Thyroid gland (tissue), 4 donors: Measurements from ENCODE around the gene MYO1A. TPM values are rescaled to one million over a fixed set of nuclear protein-coding genes. Genes with fewer than 3 reads are reported as not detected.

Source experiments
- DNase-seq, 2 donors: peaks; one replicate each; pipeline ENCODE4 v3.0.0-alpha.2; 2019
- H3K27ac ChIP-seq, 3 donors: fragments of 200-600 bp; sonication (generic); 1 replicate in 2 of 3; 2 replicates in 1 of 3; pipeline ENCODE4 v1.5.1; 2016 to 2019; ENCODE audit warnings: mild to moderate bottlenecking in 1 of 3, moderate library complexity in 1 of 3
- H3K27me3 ChIP-seq: fragments of 200-600 bp; sonication (generic); one replicate; pipeline ENCODE4 v1.5.1; 2019
- H3K36me3 ChIP-seq, 2 donors: fragments of 200-600 bp; sonication (generic); one replicate each; pipeline ENCODE4 v1.5.1; 2016 to 2019
- H3K4me1 ChIP-seq, 2 donors: fragments of 200-600 bp; sonication (generic); one replicate each; pipeline ENCODE4 v1.5.1; 2017 to 2019
- H3K4me3 ChIP-seq, 3 donors: fragments of 200-600 bp; sonication (generic); replicated peaks in 1 of 3; 1 replicate in 2 of 3; 2 replicates in 1 of 3; pipeline ENCODE4 v1.5.1; 2016; ENCODE audit warnings: mild to moderate bottlenecking in 1 of 3
- H3K9me3 ChIP-seq: fragments of 200-600 bp; sonication (generic); one replicate; pipeline ENCODE4 v1.5.1; 2017
- POLR2A ChIP-seq, 2 donors: fragments of 450-650 bp; IDR thresholded peaks; one replicate each; pipeline ENCODE4 v1.6.1; 2017; ENCODE audit warnings: antibody characterized with exemption in 2 of 2, mild to moderate bottlenecking in 2 of 2, moderate library complexity in 1 of 2
- WGBS, 2 donors: methylation state at CpG; one replicate each; pipeline ENCODE4 v1.1.5; 2017; 5-methylcytosine and 5-hydroxymethylcytosine counted together
- intact Hi-C: fragments of 100-400 bp; cut with DNase I; formaldehyde crosslinking; loops from one replicate; pipeline ENCODE4 v1.15.1; 2023
- total RNA-seq, 4 donors: library from RNA; depleted of rRNA; stranded (reverse); fragments of >200 nt; gene quantifications; one replicate each; pipeline ENCODE4 v1.2.3, GENCODE V29; 2016
- TF ChIP-seq, protein P1 (sequence below), 6 experiments: fragments of 200-600 bp in 3 of 6; fragments of 450-650 bp in 3 of 6; sonication (generic) in 3 of 6; IDR thresholded peaks; one replicate each; pipeline ENCODE4 v1.5.1; 2016 to 2019; ENCODE audit warnings: antibody characterized with exemption in 6 of 6, mild to moderate bottlenecking in 2 of 6, inconsistent platforms in 1 of 6, moderate library complexity in 1 of 6

MYO1A gene
- total RNA-seq, 4 donors from 2014 or later = not detected

DNA sequence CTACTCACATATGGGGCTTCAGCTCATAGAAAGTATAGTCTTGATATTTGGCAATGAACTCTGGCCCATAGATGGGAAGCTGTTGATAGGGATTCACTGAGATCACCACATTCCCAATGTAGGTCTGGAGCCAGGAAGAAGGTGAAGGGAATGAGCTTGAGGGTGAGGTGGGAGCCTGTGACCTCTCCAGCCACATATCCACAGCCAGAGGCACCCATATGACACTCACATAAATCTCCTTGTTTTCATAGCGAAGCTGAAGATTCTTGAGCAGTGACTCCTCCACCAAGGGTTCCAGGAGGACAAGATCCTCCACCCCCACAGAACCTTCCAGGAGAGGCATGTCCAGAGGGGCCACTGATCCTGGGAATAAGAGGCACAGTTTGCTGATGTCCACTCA lies 1.9 kb downstream of the MYO1A start:
- no peak for DNase-seq
- Histone ChIP-seq H3K36me3 (no peaks in the 10 kb centered on the region), H3K27ac (no peak overlapping the region), H3K9me3 (no peaks in the 10 kb centered on the region), H3K4me1 (no peaks in the 10 kb centered on the region), H3K27me3 (no peaks in the 10 kb centered on the region), H3K4me3 (no peak overlapping the region)
- TF ChIP-seq, protein P1, sequence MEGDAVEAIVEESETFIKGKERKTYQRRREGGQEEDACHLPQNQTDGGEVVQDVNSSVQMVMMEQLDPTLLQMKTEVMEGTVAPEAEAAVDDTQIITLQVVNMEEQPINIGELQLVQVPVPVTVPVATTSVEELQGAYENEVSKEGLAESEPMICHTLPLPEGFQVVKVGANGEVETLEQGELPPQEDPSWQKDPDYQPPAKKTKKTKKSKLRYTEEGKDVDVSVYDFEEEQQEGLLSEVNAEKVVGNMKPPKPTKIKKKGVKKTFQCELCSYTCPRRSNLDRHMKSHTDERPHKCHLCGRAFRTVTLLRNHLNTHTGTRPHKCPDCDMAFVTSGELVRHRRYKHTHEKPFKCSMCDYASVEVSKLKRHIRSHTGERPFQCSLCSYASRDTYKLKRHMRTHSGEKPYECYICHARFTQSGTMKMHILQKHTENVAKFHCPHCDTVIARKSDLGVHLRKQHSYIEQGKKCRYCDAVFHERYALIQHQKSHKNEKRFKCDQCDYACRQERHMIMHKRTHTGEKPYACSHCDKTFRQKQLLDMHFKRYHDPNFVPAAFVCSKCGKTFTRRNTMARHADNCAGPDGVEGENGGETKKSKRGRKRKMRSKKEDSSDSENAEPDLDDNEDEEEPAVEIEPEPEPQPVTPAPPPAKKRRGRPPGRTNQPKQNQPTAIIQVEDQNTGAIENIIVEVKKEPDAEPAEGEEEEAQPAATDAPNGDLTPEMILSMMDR (IDR thresholded peaks at IDR 0.05) = no peak
- no peak for TF ChIP-seq POLR2A (IDR thresholded peaks at IDR 0.05)
- 100% methylated on average over 1 of the region's 1 CpG for WGBS, 2 donors
- intact Hi-C loops = no loop called here

DNA sequence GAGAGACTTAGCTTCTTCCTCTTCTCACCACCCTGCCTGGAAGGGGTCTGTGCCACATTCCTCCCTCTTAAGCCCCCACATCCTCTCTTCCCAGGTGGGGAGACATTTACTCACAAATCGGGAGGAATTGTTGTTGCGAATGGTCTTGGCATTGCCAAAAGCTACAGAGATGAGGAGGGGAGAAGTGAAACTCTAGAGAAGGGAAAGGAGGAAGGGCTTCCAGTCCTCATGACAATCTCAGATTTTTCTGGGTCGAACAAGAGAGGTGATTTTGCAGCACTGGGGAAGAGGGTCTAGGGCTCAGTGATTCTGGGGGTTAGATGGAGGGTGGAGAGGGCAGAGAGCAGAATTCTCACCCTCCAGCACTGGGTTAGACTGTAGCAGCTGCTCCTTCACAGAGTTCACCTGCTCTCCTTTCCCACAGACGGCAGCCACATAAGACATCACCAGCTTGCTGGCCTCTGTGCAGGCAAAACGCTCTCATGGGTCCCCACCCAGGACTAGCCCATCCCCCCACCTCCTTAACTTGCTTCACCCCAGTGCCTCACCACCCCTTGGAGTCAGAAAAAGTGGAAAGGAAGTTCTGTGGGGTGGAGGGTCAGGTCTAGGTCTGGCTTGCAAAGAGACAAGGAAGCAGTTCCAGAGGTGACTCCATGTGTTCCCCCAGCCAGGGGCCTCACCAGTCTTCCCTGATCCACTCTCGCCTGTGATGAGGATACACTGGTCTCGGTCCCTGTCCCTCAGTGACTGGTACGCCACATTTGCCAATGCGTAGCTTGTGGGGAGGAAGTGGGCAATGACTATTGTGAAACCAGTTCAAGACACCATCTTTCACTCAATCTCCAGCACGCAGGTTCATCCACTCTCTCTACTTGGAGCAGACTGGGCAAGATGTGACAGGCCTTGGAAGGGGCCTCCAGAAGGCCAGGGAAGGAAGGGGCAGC lies 2.7 kb downstream of the MYO1A start:
- Histone ChIP-seq H3K36me3 (no peaks in the 10 kb centered on the region), H3K27me3 (no peaks in the 10 kb centered on the region), H3K4me3 (no peak overlapping the region), H3K9me3 (no peaks in the 10 kb centered on the region), H3K27ac (no peak overlapping the region), H3K4me1 (no peaks in the 10 kb centered on the region)
- TF ChIP-seq, protein P1 (IDR thresholded peaks at IDR 0.05) = no peak
- no peak for TF ChIP-seq POLR2A (IDR thresholded peaks at IDR 0.05)
- intact Hi-C loops = no loop called here
- 73 to 78% methylated on average over 10 of the region's 10 CpGs for WGBS, 2 donors
- DNase-seq = no peak

DNA sequence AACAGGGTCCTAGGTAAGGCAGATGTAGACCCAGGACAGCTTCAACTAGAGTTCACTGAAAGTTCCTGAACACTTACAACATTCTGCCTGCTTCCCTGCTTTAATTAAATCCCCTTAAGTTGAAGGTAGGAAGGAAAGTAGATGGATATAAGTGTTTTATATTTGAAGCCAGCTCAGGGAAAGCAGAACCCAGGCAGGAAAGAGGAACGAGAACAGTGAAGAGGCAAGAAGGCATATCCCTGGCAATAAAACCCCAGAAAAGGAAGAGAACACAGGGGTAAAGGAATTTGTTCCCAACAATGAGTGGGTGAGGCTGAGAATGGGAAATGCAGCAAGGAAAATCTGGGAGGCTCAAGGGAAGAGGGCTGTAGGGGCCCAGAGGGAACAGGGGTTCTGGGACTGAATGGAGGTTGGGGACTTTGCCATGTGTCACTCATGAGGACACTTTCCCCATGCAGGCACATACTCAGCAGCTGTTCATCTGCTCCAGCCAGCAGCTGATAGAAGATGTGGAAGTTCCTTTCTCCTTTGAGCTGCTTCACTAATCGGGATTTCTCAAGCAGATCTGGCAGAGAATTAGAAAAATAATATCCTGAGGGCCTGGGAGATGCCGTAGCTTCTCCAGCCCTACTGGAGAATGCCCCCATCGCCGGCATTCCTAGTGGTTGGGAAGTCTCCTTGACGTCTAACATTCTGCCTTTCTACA lies 3.7 kb downstream of the MYO1A start:
- Histone ChIP-seq H3K27me3 (no peaks in the 10 kb centered on the region), H3K36me3 (no peaks in the 10 kb centered on the region), H3K4me1 (no peaks in the 10 kb centered on the region), H3K27ac (no peak overlapping the region), H3K4me3 (no peak overlapping the region), H3K9me3 (no peaks in the 10 kb centered on the region)
- DNase-seq = no peak
- 64 to 74% methylated on average over 6 of the region's 6 CpGs for WGBS, 2 donors
- no peak for TF ChIP-seq POLR2A (IDR thresholded peaks at IDR 0.05)
- TF ChIP-seq, protein P1 (IDR thresholded peaks at IDR 0.05) = no peak
- intact Hi-C loops = no loop called here

DNA sequence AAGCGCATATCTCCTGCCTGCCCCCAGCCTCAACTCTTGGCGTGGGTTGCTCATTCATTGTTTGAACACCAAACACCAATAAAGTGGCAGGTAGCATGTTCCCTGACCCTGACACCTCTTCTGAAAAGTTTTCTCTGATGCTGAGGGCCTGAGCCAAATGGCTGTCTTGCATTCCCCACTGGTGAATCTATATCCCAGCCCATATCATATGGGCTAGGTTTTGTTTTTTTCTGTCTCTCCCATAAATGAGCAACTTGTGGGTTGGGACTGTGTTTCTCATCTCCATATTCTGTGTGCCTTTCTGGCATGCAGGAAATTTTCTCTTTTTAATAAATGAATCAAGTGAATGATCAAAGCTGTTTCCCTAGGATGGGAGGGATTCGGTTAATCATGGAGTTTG lies 5.0 kb downstream of the MYO1A start:
- TF ChIP-seq POLR2A (IDR thresholded peaks at IDR 0.05) = no peak
- TF ChIP-seq, protein P1 (IDR thresholded peaks at IDR 0.05) = no peak
- Histone ChIP-seq H3K36me3 (no peaks in the 10 kb centered on the region), H3K27ac (no peak overlapping the region), H3K9me3 (no peaks in the 10 kb centered on the region), H3K27me3 (no peaks in the 10 kb centered on the region), H3K4me1 (no peaks in the 10 kb centered on the region), H3K4me3 (no peak overlapping the region)
- WGBS, 2 donors = 87 to 93% methylated on average over 3 of the region's 3 CpGs
- DNase-seq = no peak
- intact Hi-C loops = no loop called here

DNA sequence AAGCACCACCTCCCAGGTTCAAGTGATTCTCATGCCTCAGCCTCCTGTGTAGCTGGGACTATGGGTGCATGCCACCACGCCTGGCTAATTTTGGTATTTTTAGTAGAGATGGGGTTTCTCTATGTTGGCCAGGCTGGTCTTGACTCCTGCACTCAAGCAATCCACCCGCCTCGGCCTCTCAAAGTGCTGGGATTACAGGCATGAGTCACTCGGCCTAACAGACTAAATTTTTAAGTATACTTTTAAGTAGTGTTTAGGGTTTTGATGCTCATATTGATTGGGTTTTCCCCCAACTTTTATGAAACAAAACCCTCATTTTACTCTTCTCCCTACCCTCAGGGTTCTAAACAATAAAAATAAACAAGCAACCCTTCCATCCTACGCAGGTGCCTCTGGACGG lies 5.5 kb downstream of the MYO1A start:
- no peak for DNase-seq
- intact Hi-C loops = no loop called here
- WGBS, 2 donors = 82 to 83% methylated on average over 6 of the region's 6 CpGs
- no peaks in the 10 kb centered on the region for H3K36me3 ChIP-seq
- H3K4me3 ChIP-seq = no peak overlapping the region
- H3K27ac ChIP-seq = no peak overlapping the region
- no peaks in the 10 kb centered on the region for H3K9me3 ChIP-seq
- H3K4me1 ChIP-seq = no peaks in the 10 kb centered on the region
- H3K27me3 ChIP-seq = no peaks in the 10 kb centered on the region
- TF ChIP-seq, protein P1 (IDR thresholded peaks at IDR 0.05) = no peak
- TF ChIP-seq POLR2A (IDR thresholded peaks at IDR 0.05) = no peak
